Upper lobe of right lung (tissue), 1 donor: ENCODE results near the gene SLC23A2. TPM values are rescaled to one million over a fixed set of nuclear protein-coding genes. Genes with fewer than 3 reads are reported as not detected.

ENCODE experiments used
- ATAC-seq: fragments of 200-7000 bp; cut with Tn5 transposase; one replicate; pipeline ENCODE4 v1.9.1; 2020; ENCODE audit warnings: mild to moderate bottlenecking, moderate library complexity
- DNase-seq: peaks from one replicate; pipeline ENCODE4 v3.0.0-alpha.2; 2020
- H3K27ac ChIP-seq: fragments of 200-600 bp; one replicate; pipeline ENCODE4 v1.8.0; 2022
- H3K27me3 ChIP-seq: fragments of 200-600 bp; one replicate; pipeline ENCODE4 v1.8.0; 2022; ENCODE audit warnings: mild to moderate bottlenecking
- H3K36me3 ChIP-seq: fragments of 200-600 bp; one replicate; pipeline ENCODE4 v1.8.0; 2022
- H3K4me1 ChIP-seq: fragments of 200-600 bp; one replicate; pipeline ENCODE4 v1.8.0; 2022
- H3K4me3 ChIP-seq: fragments of 200-600 bp; one replicate; pipeline ENCODE4 v1.8.0; 2022; ENCODE audit warnings: mild to moderate bottlenecking
- H3K9me3 ChIP-seq: fragments of 200-600 bp; one replicate; pipeline ENCODE4 v1.8.0; 2022
- intact Hi-C: fragments of 100-400 bp; cut with DNase I; formaldehyde crosslinking; loops from one replicate; pipeline ENCODE4 v1.11.0; 2022
- total RNA-seq: library from RNA; stranded (reverse); fragmentation: NEBNext Ultra II Directional; extraction: Animal tissue kit (Norgen Biotek cat#: 25700); gene quantifications from one replicate; pipeline ENCODE4 v1.2.1, GENCODE V29; 2021
- TF ChIP-seq, protein P1 (sequence below): fragments of 200-600 bp; IDR thresholded peaks from one replicate; pipeline ENCODE4 v1.8.0; 2022; ENCODE audit warnings: antibody characterized with exemption
- donor health status: DM: no; HTN: yes; CAD: no; lungs with severe emphysema.

The SLC23A2 gene
- total RNA-seq, 1 donor from 2014 or later, result 26.2 TPM

DNA sequence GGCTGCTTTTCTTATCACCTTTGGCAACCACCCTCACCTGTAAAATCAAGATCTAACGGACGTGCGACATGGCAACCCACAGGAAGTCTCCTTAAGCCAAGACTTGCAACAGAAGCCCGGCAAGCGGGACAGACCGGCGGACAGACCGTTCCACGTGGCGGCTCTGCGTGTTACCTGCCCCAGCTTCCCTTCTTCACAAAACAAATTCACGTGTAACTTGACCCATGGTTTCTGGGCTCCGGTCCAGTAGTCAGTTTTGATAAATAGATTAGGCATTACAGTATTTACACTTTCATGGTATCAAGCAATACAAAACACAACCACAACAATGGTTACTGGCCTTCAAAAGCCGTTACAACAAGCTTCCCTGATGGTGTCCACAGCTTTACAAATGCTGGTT, 145.8 kb downstream of the SLC23A2 start:
- TF ChIP-seq, protein P1, sequence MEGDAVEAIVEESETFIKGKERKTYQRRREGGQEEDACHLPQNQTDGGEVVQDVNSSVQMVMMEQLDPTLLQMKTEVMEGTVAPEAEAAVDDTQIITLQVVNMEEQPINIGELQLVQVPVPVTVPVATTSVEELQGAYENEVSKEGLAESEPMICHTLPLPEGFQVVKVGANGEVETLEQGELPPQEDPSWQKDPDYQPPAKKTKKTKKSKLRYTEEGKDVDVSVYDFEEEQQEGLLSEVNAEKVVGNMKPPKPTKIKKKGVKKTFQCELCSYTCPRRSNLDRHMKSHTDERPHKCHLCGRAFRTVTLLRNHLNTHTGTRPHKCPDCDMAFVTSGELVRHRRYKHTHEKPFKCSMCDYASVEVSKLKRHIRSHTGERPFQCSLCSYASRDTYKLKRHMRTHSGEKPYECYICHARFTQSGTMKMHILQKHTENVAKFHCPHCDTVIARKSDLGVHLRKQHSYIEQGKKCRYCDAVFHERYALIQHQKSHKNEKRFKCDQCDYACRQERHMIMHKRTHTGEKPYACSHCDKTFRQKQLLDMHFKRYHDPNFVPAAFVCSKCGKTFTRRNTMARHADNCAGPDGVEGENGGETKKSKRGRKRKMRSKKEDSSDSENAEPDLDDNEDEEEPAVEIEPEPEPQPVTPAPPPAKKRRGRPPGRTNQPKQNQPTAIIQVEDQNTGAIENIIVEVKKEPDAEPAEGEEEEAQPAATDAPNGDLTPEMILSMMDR, result no peak
- DNase-seq, result no peak
- H3K27ac ChIP-seq, result no peak overlapping the region
- ATAC-seq, result no peak
- no peak overlapping the region for H3K4me3 ChIP-seq
- intact Hi-C loops, result no loop called here
- H3K9me3 ChIP-seq, result no peaks in the 10 kb centered on the region
- peaks cover 52% of the 10 kb centered on the region for H3K36me3 ChIP-seq
- H3K4me1 ChIP-seq, result no peaks in the 10 kb centered on the region
- H3K27me3 ChIP-seq, result no peaks in the 10 kb centered on the region

GRCh38 chr20:4855097-4855496, 146.2 kb downstream of the SLC23A2 start:
- ATAC-seq, result no peak
- TF ChIP-seq, protein P1, result no peak
- Histone ChIP-seq H3K27ac (no peak overlapping the region), H3K27me3 (no peaks in the 10 kb centered on the region), H3K36me3 (peaks cover 48% of the 10 kb centered on the region), H3K4me3 (no peak overlapping the region), H3K4me1 (no peaks in the 10 kb centered on the region), H3K9me3 (no peaks in the 10 kb centered on the region)
- DNase-seq, result no peak
- intact Hi-C loops, result no loop called here

DNA sequence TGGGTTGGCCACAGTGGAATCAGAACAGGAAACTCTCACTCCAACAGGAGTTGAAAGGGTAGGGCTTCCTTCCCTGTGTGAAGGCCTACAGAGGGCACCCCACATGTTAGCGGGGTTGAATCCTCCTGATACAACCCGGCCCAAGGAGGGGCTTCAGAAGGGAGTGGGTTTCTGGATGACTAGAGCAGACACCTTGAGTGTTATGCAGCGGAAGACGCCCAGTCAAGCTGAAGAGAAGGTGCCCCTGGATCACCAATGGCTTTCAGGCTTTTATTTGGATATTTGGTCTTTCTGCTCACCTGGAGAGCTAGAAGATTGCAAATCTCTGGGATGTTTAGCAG, 146.8 kb downstream of the SLC23A2 start:
- H3K27me3 ChIP-seq, result no peaks in the 10 kb centered on the region
- no peak overlapping the region for H3K4me3 ChIP-seq
- ATAC-seq (no peak), DNase-seq (no peak)
- H3K9me3 ChIP-seq, result no peaks in the 10 kb centered on the region
- intact Hi-C loops, result no loop called here
- no peak overlapping the region for H3K27ac ChIP-seq
- no peaks in the 10 kb centered on the region for H3K4me1 ChIP-seq
- TF ChIP-seq, protein P1, result no peak
- peaks cover 42% of the 10 kb centered on the region for H3K36me3 ChIP-seq

- no peak overlapping the region for H3K4me3 ChIP-seq
- DNase-seq (no peak), ATAC-seq (no peak)
- no peaks in the 10 kb centered on the region for H3K9me3 ChIP-seq
- no peak overlapping the region for H3K27ac ChIP-seq
- TF ChIP-seq, protein P1, result no peak
- peaks cover 36% of the 10 kb centered on the region for H3K36me3 ChIP-seq
- no peaks in the 10 kb centered on the region for H3K4me1 ChIP-seq
- intact Hi-C loops, result no loop called here
- no peaks in the 10 kb centered on the region for H3K27me3 ChIP-seq
Observed at GRCh38 chr20:4853757-4854560, 147.4 kb downstream of the SLC23A2 start.

GRCh38 chr20:4853004-4853403, 148.3 kb downstream of the SLC23A2 start:
- intact Hi-C loops, result no loop called here
- Histone ChIP-seq H3K27ac (no peak overlapping the region), H3K27me3 (no peaks in the 10 kb centered on the region), H3K36me3 (peaks cover 27% of the 10 kb centered on the region), H3K4me3 (no peak overlapping the region), H3K9me3 (no peaks in the 10 kb centered on the region), H3K4me1 (no peaks in the 10 kb centered on the region)
- TF ChIP-seq, protein P1, result no peak
- ATAC-seq (no peak), DNase-seq (no peak)
